KMS-11 (cell line): ENCODE results near the gene BCAR3.

Experiments
- H2AFZ ChIP-seq: fragments of 200-600 bp; sonication (generic); 2 replicates; pipeline ENCODE4 v1.6.1; 2016; ENCODE audit warnings: antibody characterized with exemption, mixed run types, low read depth
- H3K27ac ChIP-seq: fragments of 200-600 bp; sonication (generic); 2 replicates; pipeline ENCODE4 v1.6.1; 2016; ENCODE audit warnings: mild to moderate bottlenecking, mixed run types
- H3K27me3 ChIP-seq: fragments of 200-600 bp; sonication (generic); 2 replicates; pipeline ENCODE4 v1.6.1; 2017; ENCODE audit warnings: mild to moderate bottlenecking, low read depth, mixed run types, moderate library complexity; ENCODE audit not compliant: insufficient read depth
- H3K36me3 ChIP-seq: fragments of 200-600 bp; sonication (generic); 2 replicates; pipeline ENCODE4 v1.6.1; 2017; ENCODE audit warnings: mild to moderate bottlenecking, mixed run types; ENCODE audit not compliant: insufficient read depth
- H3K4me1 ChIP-seq: fragments of 200-600 bp; sonication (generic); 2 replicates; pipeline ENCODE4 v1.6.1; 2016; ENCODE audit warnings: mild to moderate bottlenecking, low read depth, mixed run types; ENCODE audit not compliant: poor library complexity, severe bottlenecking
- H3K4me2 ChIP-seq: fragments of 200-600 bp; sonication (generic); 2 replicates; pipeline ENCODE4 v1.7.0; 2016; ENCODE audit warnings: mild to moderate bottlenecking, mixed run types
- H3K4me3 ChIP-seq: fragments of 200-600 bp; sonication (generic); IDR thresholded peaks from 2 replicates; pipeline ENCODE4 v1.6.1; 2017; ENCODE audit warnings: low read depth, low read length, mixed read lengths; ENCODE audit not compliant: insufficient read depth
- H3K79me2 ChIP-seq: fragments of 200-600 bp; sonication (generic); 2 replicates; pipeline ENCODE4 v1.6.1; 2016; ENCODE audit warnings: low read depth, mixed run types; ENCODE audit not compliant: insufficient read depth
- H3K9ac ChIP-seq: fragments of 200-600 bp; sonication (generic); 2 replicates; pipeline ENCODE4 v1.6.1; 2016; ENCODE audit warnings: mild to moderate bottlenecking, mixed run types
- H4K20me1 ChIP-seq: fragments of 200-600 bp; sonication (generic); 2 replicates; pipeline ENCODE4 v1.6.1; 2016; ENCODE audit warnings: mild to moderate bottlenecking, mixed run types; ENCODE audit not compliant: insufficient read depth
- TF ChIP-seq, protein P1 (sequence below): fragments of 200-600 bp; sonication (generic); conservative IDR thresholded peaks from 2 replicates; pipeline ENCODE4 v1.6.1; 2017; ENCODE audit warnings: low read depth, mild to moderate bottlenecking, antibody characterized with exemption, low read length, moderate library complexity, mixed read lengths

BCAR3 gene

DNA sequence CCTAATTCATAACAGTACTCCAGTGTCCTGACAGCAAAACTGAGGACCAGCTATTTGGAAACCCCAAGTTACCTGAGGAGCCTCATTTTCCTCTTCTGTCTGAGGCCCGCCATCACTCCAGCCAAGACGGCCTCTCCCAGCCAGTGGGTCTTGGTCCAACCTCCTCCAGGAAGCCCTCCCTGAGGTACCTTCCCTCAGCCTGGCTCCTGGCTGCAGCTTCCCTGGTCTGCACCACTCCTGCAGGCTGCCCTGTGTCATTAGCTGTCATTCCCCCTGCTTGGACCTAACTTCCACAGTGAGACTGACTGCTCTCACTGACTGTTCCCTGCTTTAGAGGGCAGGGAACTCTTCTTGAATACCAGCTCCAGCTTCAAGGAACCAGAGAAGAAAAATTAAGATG lies 33.0 kb downstream of the BCAR3 start:
- Histone ChIP-seq H2AFZ (no peak overlapping the region), H3K27ac (no peak overlapping the region)

DNA sequence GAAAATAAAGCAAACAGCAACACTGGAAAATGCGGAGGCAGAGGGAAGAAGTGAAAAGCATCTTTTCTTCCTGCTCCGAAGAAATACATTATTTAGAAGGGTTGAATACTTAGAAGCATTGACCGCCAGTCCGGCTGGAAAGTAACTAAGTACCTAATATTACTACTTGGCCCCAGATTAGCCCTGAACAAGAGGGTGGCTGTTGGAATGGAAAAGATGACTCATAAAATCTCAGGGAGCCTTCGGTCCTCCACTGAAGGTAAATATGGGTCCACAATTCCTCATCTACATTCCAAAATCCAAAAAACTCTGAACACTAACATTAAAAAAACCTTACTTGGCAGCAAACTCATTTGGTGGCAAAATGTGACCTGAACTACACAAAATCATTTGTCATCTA lies 40.1 kb downstream of the BCAR3 start:
- H3K4me2 ChIP-seq, result no peak overlapping the region
- H2AFZ ChIP-seq, result no peak overlapping the region
- H3K4me3 ChIP-seq, result no peak overlapping the region
- no peak overlapping the region for H3K27ac ChIP-seq
- no peaks in the 10 kb centered on the region for H3K36me3 ChIP-seq
- no peak overlapping the region for H3K9ac ChIP-seq
- no peaks in the 10 kb centered on the region for H4K20me1 ChIP-seq
- no peaks in the 10 kb centered on the region for H3K4me1 ChIP-seq
- no peaks in the 10 kb centered on the region for H3K79me2 ChIP-seq
- no peaks in the 10 kb centered on the region for H3K27me3 ChIP-seq
- TF ChIP-seq, protein P1, sequence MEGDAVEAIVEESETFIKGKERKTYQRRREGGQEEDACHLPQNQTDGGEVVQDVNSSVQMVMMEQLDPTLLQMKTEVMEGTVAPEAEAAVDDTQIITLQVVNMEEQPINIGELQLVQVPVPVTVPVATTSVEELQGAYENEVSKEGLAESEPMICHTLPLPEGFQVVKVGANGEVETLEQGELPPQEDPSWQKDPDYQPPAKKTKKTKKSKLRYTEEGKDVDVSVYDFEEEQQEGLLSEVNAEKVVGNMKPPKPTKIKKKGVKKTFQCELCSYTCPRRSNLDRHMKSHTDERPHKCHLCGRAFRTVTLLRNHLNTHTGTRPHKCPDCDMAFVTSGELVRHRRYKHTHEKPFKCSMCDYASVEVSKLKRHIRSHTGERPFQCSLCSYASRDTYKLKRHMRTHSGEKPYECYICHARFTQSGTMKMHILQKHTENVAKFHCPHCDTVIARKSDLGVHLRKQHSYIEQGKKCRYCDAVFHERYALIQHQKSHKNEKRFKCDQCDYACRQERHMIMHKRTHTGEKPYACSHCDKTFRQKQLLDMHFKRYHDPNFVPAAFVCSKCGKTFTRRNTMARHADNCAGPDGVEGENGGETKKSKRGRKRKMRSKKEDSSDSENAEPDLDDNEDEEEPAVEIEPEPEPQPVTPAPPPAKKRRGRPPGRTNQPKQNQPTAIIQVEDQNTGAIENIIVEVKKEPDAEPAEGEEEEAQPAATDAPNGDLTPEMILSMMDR, result no peak

More for the DNA sequence above, 33.0 kb downstream of the BCAR3 start:
- Histone ChIP-seq H3K79me2 (no peaks in the 10 kb centered on the region), H4K20me1 (no peaks in the 10 kb centered on the region), H3K36me3 (no peaks in the 10 kb centered on the region), H3K4me2 (no peak overlapping the region), H3K4me3 (no peak overlapping the region), H3K4me1 (no peaks in the 10 kb centered on the region), H3K9ac (no peak overlapping the region), H3K27me3 (no peaks in the 10 kb centered on the region)
- TF ChIP-seq, protein P1, result no peak

DNA sequence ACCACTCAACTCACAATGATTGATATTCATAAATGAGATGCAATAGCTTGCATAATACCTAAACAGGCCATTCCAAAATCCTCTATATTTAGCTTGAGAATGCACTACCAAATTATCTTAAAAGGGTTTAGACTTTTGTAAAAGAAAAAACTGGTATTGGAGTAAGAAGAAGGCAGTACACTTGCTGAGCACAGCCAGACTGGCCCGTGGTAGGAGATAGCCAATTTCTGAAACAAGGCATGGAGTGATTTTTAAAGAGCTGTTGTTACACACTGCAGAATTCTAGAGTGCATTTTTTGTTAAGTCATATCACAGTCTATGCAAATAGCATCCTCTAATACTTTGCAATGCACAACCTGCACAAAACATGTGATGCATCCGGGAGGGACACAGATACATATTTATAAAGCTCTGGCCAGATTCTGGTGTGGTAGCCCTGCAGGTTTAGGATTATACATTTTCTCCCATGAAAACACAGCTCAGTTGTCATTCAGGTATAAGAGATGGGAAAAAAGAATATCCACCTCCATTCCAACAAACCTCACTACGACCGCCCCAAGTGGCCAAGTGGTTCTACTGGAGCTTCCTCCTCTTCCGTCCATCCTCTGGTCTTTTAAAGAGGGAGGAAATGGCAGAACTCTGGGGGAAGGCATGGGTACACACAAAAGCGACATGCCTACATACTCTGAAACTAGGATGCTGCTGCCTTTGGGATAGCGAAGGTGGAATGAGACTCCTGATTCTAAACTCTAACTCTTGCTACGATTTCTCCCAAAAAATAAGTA lies 40.8 kb downstream of the BCAR3 start:
- Histone ChIP-seq H3K27me3 (no peaks in the 10 kb centered on the region), H2AFZ (no peak overlapping the region), H3K79me2 (no peaks in the 10 kb centered on the region), H3K9ac (no peak overlapping the region), H3K4me3 (no peak overlapping the region), H3K36me3 (no peaks in the 10 kb centered on the region), H3K4me1 (no peaks in the 10 kb centered on the region), H3K27ac (no peak overlapping the region), H3K4me2 (no peak overlapping the region), H4K20me1 (no peaks in the 10 kb centered on the region)
- TF ChIP-seq, protein P1, result no peak

DNA sequence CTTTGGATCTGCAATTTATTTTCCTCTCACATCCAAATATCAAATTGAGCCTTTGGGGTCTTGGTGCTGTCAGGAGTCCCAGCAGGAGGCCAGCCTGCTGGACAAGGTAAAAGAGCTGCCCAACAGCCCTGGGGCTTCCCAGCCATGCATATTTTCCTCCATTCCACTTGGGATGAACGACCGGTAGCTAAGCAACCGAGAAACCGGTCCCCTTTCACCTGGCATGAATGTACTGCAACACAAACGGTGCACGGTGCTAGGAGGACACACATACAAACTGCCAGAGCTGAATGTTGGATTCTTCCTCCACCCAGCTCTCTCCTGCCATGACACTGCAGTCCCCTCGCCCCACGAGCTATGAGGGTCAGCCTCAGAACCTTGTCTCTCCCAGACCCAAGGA lies 42.7 kb downstream of the BCAR3 start:
- Histone ChIP-seq H3K4me2 (no peak overlapping the region), H4K20me1 (no peaks in the 10 kb centered on the region), H3K4me3 (no peak overlapping the region), H2AFZ (no peak overlapping the region), H3K4me1 (no peaks in the 10 kb centered on the region), H3K27ac (no peak overlapping the region), H3K9ac (no peak overlapping the region), H3K27me3 (no peaks in the 10 kb centered on the region), H3K79me2 (no peaks in the 10 kb centered on the region), H3K36me3 (no peaks in the 10 kb centered on the region)
- TF ChIP-seq, protein P1, result no peak
